A549 (cell line): ENCODE data around the gene CLIC5.

Experiments used
- CHD2 ChIP-seq: fragments of 150-350 bp; IDR thresholded peaks from 2 replicates; pipeline ENCODE4 v1.6.1; 2014; ENCODE audit warnings: low read length; ENCODE audit not compliant: partially characterized antibody
- CHD4 ChIP-seq: fragments of 200-600 bp; sonication (generic); IDR thresholded peaks from 2 replicates; pipeline ENCODE4 v1.6.1; 2016; ENCODE audit warnings: antibody characterized with exemption, mild to moderate bottlenecking, borderline replicate concordance
- CTCF ChIP-seq: fragments of >200 bp; sonication (Bioruptor Twin); formaldehyde crosslinking; IDR thresholded peaks from 3 replicates; pipeline ENCODE4 v1.5.1; 2016
- ESRRA ChIP-seq: fragments of 150-350 bp; IDR thresholded peaks from 2 replicates; pipeline ENCODE4 v1.6.1; 2014; ENCODE audit warnings: mild to moderate bottlenecking, low read length, borderline replicate concordance
- HDAC2 ChIP-seq: fragments of 200-600 bp; sonication (generic); IDR thresholded peaks from 2 replicates; pipeline ENCODE4 v1.6.1; 2016
- JUN ChIP-seq, 2 experiments: fragments of >200 bp; sonication (Bioruptor Twin); formaldehyde crosslinking; IDR thresholded peaks; 2 replicates in 1 of 2; 3 replicates in 1 of 2; pipeline ENCODE4 v1.6.1; 2016 to 2017
- JUNB ChIP-seq: fragments of >200 bp; sonication (Bioruptor Twin); formaldehyde crosslinking; IDR thresholded peaks from 2 replicates; pipeline ENCODE4 v1.6.1; 2016
- NFE2L2 ChIP-seq: fragments of 150-350 bp; conservative IDR thresholded peaks from 2 replicates; pipeline ENCODE4 v1.6.1; 2014; ENCODE audit warnings: low read length
- NR3C1 ChIP-seq: fragments of >200 bp; sonication (Bioruptor Twin); formaldehyde crosslinking; IDR thresholded peaks from 3 replicates; pipeline ENCODE4 v1.6.1; 2017
- PBX3 ChIP-seq: IDR thresholded peaks from 2 replicates; pipeline ENCODE4 v1.6.1; 2012
- POLR2A ChIP-seq: IDR thresholded peaks from 2 replicates; pipeline ENCODE4 v1.6.1; 2012; ENCODE audit warnings: mild to moderate bottlenecking, low read length
- RAD21 ChIP-seq, 2 experiments: fragments of >200 bp in 1 of 2; sonication (Bioruptor Twin) in 1 of 2; formaldehyde crosslinking in 1 of 2; IDR thresholded peaks in 1 of 2; conservative IDR thresholded peaks in 1 of 2; 2 replicates in 1 of 2; 3 replicates in 1 of 2; pipeline ENCODE4 v1.6.1; 2012 to 2018; ENCODE audit warnings: inconsistent platforms in 1 of 2
- REST ChIP-seq: fragments of 200-600 bp; sonication (generic); IDR thresholded peaks from 2 replicates; pipeline ENCODE4 v1.6.1; 2016; ENCODE audit warnings: antibody characterized with exemption, mild to moderate bottlenecking, moderate library complexity
- RFX5 ChIP-seq: fragments of 450-650 bp; IDR thresholded peaks from 2 replicates; pipeline ENCODE4 v1.7.1; 2014; ENCODE audit warnings: antibody characterized with exemption, mild to moderate bottlenecking, moderate library complexity

DNA sequence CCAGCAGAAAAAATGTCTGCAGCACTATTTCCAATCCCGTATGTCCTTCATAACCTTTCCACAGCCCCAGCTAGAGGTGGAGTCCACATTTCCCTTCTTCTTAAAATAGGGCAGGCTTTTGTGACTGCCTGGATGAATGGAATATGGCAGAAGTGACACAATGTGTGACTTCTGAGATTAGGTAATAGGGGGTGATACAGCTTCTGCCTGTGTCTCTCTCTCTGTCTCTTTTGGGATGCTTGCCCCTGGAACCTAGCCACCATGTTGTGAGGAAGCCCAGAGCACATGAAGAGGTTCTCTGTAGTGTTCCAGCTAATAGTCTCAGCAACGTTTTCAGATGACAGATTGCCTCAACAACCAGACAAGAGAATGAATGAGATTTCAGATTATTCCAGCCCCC is 51.4 kb downstream of the CLIC5 start:
- TF ChIP-seq CTCF (no peak), CHD2 (no peak), PBX3 (no peak), REST (no peak), JUNB (no peak), JUN (IDR thresholded peaks at IDR 0.05) (no peak), ESRRA (no peak), HDAC2 (no peak), RAD21 (conservative IDR thresholded peaks at IDR 0.05 in 1 of 2, IDR thresholded peaks at IDR 0.05 in 1 of 2) (no peak), POLR2A (no peak), CHD4 (no peak), NFE2L2 (no peak), NR3C1 (no peak), RFX5 (no peak)
